ENCODE results near the gene TMEM151B.

DNA sequence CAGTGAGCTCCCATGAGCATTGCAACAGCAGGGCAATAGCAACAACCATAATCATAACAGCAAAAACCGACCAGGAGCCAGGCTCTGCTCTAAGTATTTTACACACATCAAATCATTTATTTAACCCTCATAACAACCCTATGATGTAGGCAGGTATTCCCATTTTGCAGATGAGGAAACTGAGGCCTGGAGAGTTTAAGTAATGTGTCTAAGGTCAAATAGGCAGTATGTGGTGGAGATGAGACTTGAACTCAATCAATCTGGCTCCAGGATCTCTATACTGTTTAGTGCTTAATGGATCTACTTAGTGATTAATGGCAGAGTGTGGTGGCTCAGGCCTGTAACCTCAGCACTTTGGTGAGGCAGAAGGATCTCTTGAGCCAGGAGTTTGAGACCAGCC is 3.4 kb downstream of the TMEM151B start:
- TF ChIP-seq, protein P1, sequence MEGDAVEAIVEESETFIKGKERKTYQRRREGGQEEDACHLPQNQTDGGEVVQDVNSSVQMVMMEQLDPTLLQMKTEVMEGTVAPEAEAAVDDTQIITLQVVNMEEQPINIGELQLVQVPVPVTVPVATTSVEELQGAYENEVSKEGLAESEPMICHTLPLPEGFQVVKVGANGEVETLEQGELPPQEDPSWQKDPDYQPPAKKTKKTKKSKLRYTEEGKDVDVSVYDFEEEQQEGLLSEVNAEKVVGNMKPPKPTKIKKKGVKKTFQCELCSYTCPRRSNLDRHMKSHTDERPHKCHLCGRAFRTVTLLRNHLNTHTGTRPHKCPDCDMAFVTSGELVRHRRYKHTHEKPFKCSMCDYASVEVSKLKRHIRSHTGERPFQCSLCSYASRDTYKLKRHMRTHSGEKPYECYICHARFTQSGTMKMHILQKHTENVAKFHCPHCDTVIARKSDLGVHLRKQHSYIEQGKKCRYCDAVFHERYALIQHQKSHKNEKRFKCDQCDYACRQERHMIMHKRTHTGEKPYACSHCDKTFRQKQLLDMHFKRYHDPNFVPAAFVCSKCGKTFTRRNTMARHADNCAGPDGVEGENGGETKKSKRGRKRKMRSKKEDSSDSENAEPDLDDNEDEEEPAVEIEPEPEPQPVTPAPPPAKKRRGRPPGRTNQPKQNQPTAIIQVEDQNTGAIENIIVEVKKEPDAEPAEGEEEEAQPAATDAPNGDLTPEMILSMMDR (IDR thresholded peaks at IDR 0.05) = no peak
- TF ChIP-seq POLR2AphosphoS5 (IDR thresholded peaks at IDR 0.05) (no peak), POLR2A (IDR thresholded peaks at IDR 0.05) (no peak)
